Tongue (tissue), 2 donors: Measurements from ENCODE around the gene DCHS1. TPM values are rescaled to one million over a fixed set of nuclear protein-coding genes. Genes with fewer than 3 reads are reported as not detected.
A peak's percentile ranks its signal among the peaks of the same experiment; 100 is the strongest.

Source experiments
- DNase-seq: peaks from one replicate; pipeline ENCODE4 v3.0.0-alpha.2; 2015
- total RNA-seq: library from RNA; depleted of rRNA; stranded (reverse); fragments of >200 nt; gene quantifications from one replicate; pipeline ENCODE4 v1.2.3, GENCODE V29; 2014

Gene DCHS1
- total RNA-seq, 1 donor from 2014 or later: 64.6 TPM

GRCh38 chr11:6612213-6613041 lies 43.2 kb downstream of the DCHS1 start, which contains the start of gene TAF10:
TAF10 (minus strand) TSS chr11:6612216; CDS start chr11:6612189, 27 bp downstream.
- peak; percentile 98 for DNase-seq

- DNase-seq: no peak
Observed at GRCh38 chr11:6611963-6612212, 43.7 kb downstream of the DCHS1 start.

- peak; percentile 47 for DNase-seq
Observed at GRCh38 chr11:6611092-6611962, 44.3 kb downstream of the DCHS1 start.

GRCh38 chr11:6610591-6610990 lies 45.0 kb downstream of the DCHS1 start:
- DNase-seq: no peak

GRCh38 chr11:6609502-6610015 lies 46.0 kb downstream of the DCHS1 start:
- DNase-seq: no peak

- no peak for DNase-seq
Observed at GRCh38 chr11:6608726-6609501, 46.7 kb downstream of the DCHS1 start.

- no peak for DNase-seq
Observed at GRCh38 chr11:6608011-6608410, 47.6 kb downstream of the DCHS1 start.

GRCh38 chr11:6607190-6607795 lies 48.3 kb downstream of the DCHS1 start:
- no peak for DNase-seq

- peak; percentile 96 for DNase-seq
Observed at GRCh38 chr11:6606471-6607189, 49.0 kb downstream of the DCHS1 start.

GRCh38 chr11:6604790-6605189 lies 50.8 kb downstream of the DCHS1 start:
- DNase-seq: no peak

- DNase-seq: peak; percentile 79
Observed at GRCh38 chr11:6604081-6604626, 51.5 kb downstream of the DCHS1 start.

- peak; percentile 95 for DNase-seq
Observed at GRCh38 chr11:6603287-6604080, 52.1 kb downstream of the DCHS1 start, which contains the start of the genes ILK and RRP8. ILK (plus strand) TSS chr11:6603774; CDS start chr11:6604272, 498 bp downstream. RRP8 (minus strand) TSS chr11:6603616; CDS start chr11:6603502, 114 bp downstream.

- no peak for DNase-seq
Observed at GRCh38 chr11:6602096-6602940, 53.3 kb downstream of the DCHS1 start.

- DNase-seq: no peak
Observed at GRCh38 chr11:6601041-6601461, 54.6 kb downstream of the DCHS1 start.

GRCh38 chr11:6599881-6600390 lies 55.7 kb downstream of the DCHS1 start:
- DNase-seq: no peak

GRCh38 chr11:6599449-6599848 lies 56.2 kb downstream of the DCHS1 start:
- DNase-seq: no peak

GRCh38 chr11:6598555-6598954 lies 57.1 kb downstream of the DCHS1 start:
- DNase-seq: no peak

GRCh38 chr11:6596239-6596877 lies 59.3 kb downstream of the DCHS1 start:
- DNase-seq: no peak
